ENCODE results near the gene CRKL.

DNA sequence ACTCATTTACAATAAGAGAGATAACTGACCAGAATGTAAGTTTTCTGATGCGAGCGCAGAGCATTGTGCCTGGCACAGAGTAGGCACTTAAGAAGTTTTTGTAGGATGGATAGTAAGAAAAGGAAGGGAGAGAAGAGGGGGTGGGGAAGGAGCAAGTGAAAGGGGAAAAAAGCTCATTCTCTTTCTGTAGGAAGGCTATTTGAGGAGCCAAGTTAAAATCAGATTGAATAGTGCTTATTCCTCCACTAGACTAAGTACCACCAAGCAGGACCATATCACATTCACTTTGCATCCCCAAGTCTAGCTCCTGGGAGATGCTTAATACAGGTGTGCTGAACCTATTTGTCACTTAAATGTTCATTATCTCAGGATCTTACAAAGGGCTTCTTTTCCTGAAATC is 14.1 kb upstream of the CRKL start:
- TF ChIP-seq POLR2AphosphoS5 (IDR thresholded peaks at IDR 0.05; ENCODE audit: low read depth) (no peak), GABPA (IDR thresholded peaks at IDR 0.05; ENCODE audit: low read depth) (no peak)
- TF ChIP-seq, protein P1, sequence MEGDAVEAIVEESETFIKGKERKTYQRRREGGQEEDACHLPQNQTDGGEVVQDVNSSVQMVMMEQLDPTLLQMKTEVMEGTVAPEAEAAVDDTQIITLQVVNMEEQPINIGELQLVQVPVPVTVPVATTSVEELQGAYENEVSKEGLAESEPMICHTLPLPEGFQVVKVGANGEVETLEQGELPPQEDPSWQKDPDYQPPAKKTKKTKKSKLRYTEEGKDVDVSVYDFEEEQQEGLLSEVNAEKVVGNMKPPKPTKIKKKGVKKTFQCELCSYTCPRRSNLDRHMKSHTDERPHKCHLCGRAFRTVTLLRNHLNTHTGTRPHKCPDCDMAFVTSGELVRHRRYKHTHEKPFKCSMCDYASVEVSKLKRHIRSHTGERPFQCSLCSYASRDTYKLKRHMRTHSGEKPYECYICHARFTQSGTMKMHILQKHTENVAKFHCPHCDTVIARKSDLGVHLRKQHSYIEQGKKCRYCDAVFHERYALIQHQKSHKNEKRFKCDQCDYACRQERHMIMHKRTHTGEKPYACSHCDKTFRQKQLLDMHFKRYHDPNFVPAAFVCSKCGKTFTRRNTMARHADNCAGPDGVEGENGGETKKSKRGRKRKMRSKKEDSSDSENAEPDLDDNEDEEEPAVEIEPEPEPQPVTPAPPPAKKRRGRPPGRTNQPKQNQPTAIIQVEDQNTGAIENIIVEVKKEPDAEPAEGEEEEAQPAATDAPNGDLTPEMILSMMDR (IDR thresholded peaks at IDR 0.05; ENCODE audit: insufficient read depth, low read length) = no peak
